B cell (primary cell): Measurements from ENCODE around the gene BRINP3.

ENCODE experiments used
- CTCF ChIP-seq: fragments of 200-600 bp; IDR thresholded peaks from one replicate; pipeline ENCODE4 v1.8.0; 2022; ENCODE audit warnings: antibody characterized with exemption, mild to moderate bottlenecking
- EZH2 ChIP-seq: IDR thresholded peaks from 2 replicates; pipeline ENCODE4 v1.6.1; 2012; ENCODE audit warnings: borderline replicate concordance, low read depth, mild to moderate bottlenecking, moderate library complexity, low read length; ENCODE audit not compliant: insufficient read depth, poor library complexity, severe bottlenecking

- TF ChIP-seq CTCF, result no peak
- no peak for TF ChIP-seq EZH2
Measured at GRCh38 chr1:190365283-190365682, 112.4 kb downstream of the BRINP3 start.
